Liver (tissue), 9 donors: ENCODE data around the gene TGFBR1. TPM values are rescaled to one million over a fixed set of nuclear protein-coding genes. Genes with fewer than 3 reads are reported as not detected.

ENCODE experiments used
- DNase-seq: peaks from one replicate; pipeline ENCODE4 v3.0.0-alpha.2; 2017; ENCODE audit warnings: low spot score
- H3K27ac ChIP-seq, 2 donors: one replicate each; pipeline ENCODE4 v1.7.0; 2013; ENCODE audit warnings: inconsistent platforms in 2 of 2, low read length in 2 of 2, control low read depth in 1 of 2, low read depth in 1 of 2, mild to moderate bottlenecking in 1 of 2
- H3K27me3 ChIP-seq, 4 donors: one replicate each; pipeline versions ENCODE4 v1.6.1 to v1.7.0; 2013; ENCODE audit warnings: low read length in 3 of 4, inconsistent platforms in 1 of 4, mild to moderate bottlenecking in 1 of 4, moderate library complexity in 1 of 4; ENCODE audit not compliant: control insufficient read depth in 4 of 4, insufficient read depth in 4 of 4
- H3K36me3 ChIP-seq, 4 donors: one replicate each; pipeline versions ENCODE4 v1.6.1 to v1.7.0; 2013; ENCODE audit warnings: low read length in 3 of 4, mild to moderate bottlenecking in 3 of 4, low read depth in 1 of 4, moderate library complexity in 1 of 4; ENCODE audit not compliant: control insufficient read depth in 4 of 4, insufficient read depth in 3 of 4
- H3K4me1 ChIP-seq, 4 donors: one replicate each; pipeline versions ENCODE4 v1.6.1 to v1.7.0; 2013; ENCODE audit warnings: low read length in 3 of 4, mild to moderate bottlenecking in 3 of 4, moderate library complexity in 1 of 4; ENCODE audit not compliant: control insufficient read depth in 4 of 4, insufficient read depth in 4 of 4
- H3K4me3 ChIP-seq, 3 donors: one replicate each; pipeline versions ENCODE4 v1.6.1 to v1.7.0; 2013; ENCODE audit warnings: low read length in 3 of 3, control low read depth in 1 of 3, low read depth in 1 of 3, mild to moderate bottlenecking in 1 of 3
- H3K9ac ChIP-seq, 2 donors: one replicate each; pipeline ENCODE4 v1.7.0; 2013; ENCODE audit warnings: low read length in 2 of 2, mild to moderate bottlenecking in 2 of 2, moderate library complexity in 2 of 2, control low read depth in 1 of 2, low read depth in 1 of 2
- H3K9me3 ChIP-seq, 4 donors: one replicate each; pipeline versions ENCODE4 v1.6.1 to v1.7.0; 2013; ENCODE audit warnings: low read length in 3 of 4; ENCODE audit not compliant: control insufficient read depth in 4 of 4
- ATF3 ChIP-seq: IDR thresholded peaks from 2 replicates; pipeline ENCODE4 v1.6.1; 2016; ENCODE audit warnings: antibody characterized with exemption
- CTCF ChIP-seq: fragments of 150-350 bp; IDR thresholded peaks from 2 replicates; pipeline ENCODE4 v1.5.1; 2017; ENCODE audit warnings: improper control_type of control experiment, low read depth, low read length; ENCODE audit not compliant: missing input control
- EGR1 ChIP-seq, 2 donors: IDR thresholded peaks; 2 replicates each; pipeline ENCODE4 v1.6.1; 2016 to 2018; ENCODE audit warnings: antibody characterized with exemption in 2 of 2, low read depth in 2 of 2
- FOXA1 ChIP-seq: IDR thresholded peaks from 2 replicates; pipeline ENCODE4 v1.6.1; 2016; ENCODE audit warnings: antibody characterized with exemption
- FOXA2 ChIP-seq: IDR thresholded peaks from 2 replicates; pipeline ENCODE4 v1.6.1; 2016; ENCODE audit warnings: antibody characterized with exemption
- GABPA ChIP-seq, 2 donors: IDR thresholded peaks in 1 of 2; conservative IDR thresholded peaks in 1 of 2; 2 replicates each; pipeline ENCODE4 v1.6.1; 2016; ENCODE audit warnings: antibody characterized with exemption in 2 of 2, mild to moderate bottlenecking in 1 of 2, moderate library complexity in 1 of 2
- HNF4G ChIP-seq: IDR thresholded peaks from 2 replicates; pipeline ENCODE4 v1.6.1; 2016; ENCODE audit warnings: antibody characterized with exemption
- JUND ChIP-seq, 2 donors: IDR thresholded peaks; 2 replicates each; pipeline ENCODE4 v1.6.1; 2016; ENCODE audit warnings: antibody characterized with exemption in 2 of 2
- NR2F2 ChIP-seq: IDR thresholded peaks from 2 replicates; pipeline ENCODE4 v1.6.1; 2016; ENCODE audit warnings: antibody characterized with exemption
- RAD21 ChIP-seq, 2 donors: IDR thresholded peaks; 2 replicates each; pipeline ENCODE4 v1.6.1; 2016; ENCODE audit warnings: antibody characterized with exemption in 2 of 2, mild to moderate bottlenecking in 2 of 2
- REST ChIP-seq: IDR thresholded peaks from 2 replicates; pipeline ENCODE4 v1.6.1; 2016; ENCODE audit warnings: antibody characterized with exemption, mild to moderate bottlenecking
- RXRA ChIP-seq, 2 donors: IDR thresholded peaks; 2 replicates each; pipeline ENCODE4 v1.6.1; 2017 to 2018; ENCODE audit warnings: antibody characterized with exemption in 2 of 2, mild to moderate bottlenecking in 1 of 2
- SP1 ChIP-seq: IDR thresholded peaks from 2 replicates; pipeline ENCODE4 v1.6.1; 2018; ENCODE audit warnings: antibody characterized with exemption, mild to moderate bottlenecking
- TAF1 ChIP-seq: conservative IDR thresholded peaks from 2 replicates; pipeline ENCODE4 v1.6.1; 2016; ENCODE audit warnings: antibody characterized with exemption, mild to moderate bottlenecking
- YY1 ChIP-seq: IDR thresholded peaks from 2 replicates; pipeline ENCODE4 v1.6.1; 2016; ENCODE audit warnings: antibody characterized with exemption, mild to moderate bottlenecking
- ZBTB33 ChIP-seq: IDR thresholded peaks from 2 replicates; pipeline ENCODE4 v1.6.1; 2016; ENCODE audit warnings: antibody characterized with exemption
- WGBS: extraction: QIAGEN DNeasy Blood & Tissue Kit; methylation state at CpG from one replicate; pipeline ENCODE4 v1.1.7; 2013; 5-methylcytosine and 5-hydroxymethylcytosine counted together
- polyA plus RNA-seq, 2 donors: library from polyadenylated mRNA; stranded (reverse) in 1 of 2; unstranded in 1 of 2; fragments of 200-250 nt in 1 of 2; fragments of >200 nt in 1 of 2; fragmentation: Nextera tagmentation in 1 of 2; extraction: Ambion mirVana in 1 of 2; gene quantifications; one replicate each; pipeline versions ENCODE4 v1.2.1 to v1.2.3, GENCODE V29; 2013 to 2015
- total RNA-seq, 2 donors: library from RNA; depleted of rRNA; stranded (reverse); fragments of >200 nt; gene quantifications; one replicate each; pipeline ENCODE4 v1.2.3, GENCODE V29; 2014
- TF ChIP-seq, protein P1 (sequence below): IDR thresholded peaks from 2 replicates; pipeline ENCODE4 v1.6.1; 2016; ENCODE audit warnings: antibody characterized with exemption
- donor health status: healthy.
- donor health status: healthy.
- donor health status: healthy.
- donor health status: healthy.
- donor health status: healthy.

Gene TGFBR1
- total and polyA plus RNA-seq, 4 donors = 3.1 to 18.2 (median 11.0) TPM

DNA sequence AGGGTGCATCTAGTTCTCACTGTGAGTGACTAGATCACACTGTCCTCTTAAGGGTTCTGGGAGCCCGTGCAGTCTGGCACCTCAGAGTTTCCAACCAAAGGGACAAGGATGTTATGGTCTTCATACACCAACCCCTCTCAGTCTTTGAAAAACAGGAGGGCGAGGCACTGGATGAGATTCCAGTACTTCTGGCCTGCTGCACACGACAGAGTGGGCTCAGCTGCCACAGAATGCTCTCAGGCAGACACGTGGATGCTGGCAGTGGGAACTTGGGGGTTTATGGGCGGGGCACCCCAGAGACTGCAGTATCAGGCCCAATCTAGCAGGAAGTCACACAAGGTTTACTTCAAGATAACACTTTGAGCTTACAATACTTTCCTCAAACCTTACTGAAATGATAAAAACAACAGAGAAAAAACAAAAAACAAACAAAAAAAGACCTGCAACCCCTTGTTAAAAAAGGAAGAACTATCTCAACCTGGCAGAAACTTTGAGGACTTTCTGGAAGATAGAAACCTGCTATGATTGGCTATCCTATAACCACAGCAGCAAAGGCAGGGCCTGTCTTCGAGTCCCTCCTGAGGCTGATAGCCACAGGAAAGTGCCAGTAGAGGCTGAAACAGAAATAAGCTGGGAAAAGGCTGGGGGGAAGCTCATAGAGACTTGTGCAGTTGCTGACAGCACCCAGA, 28.3 kb upstream of the TGFBR1 start:
- Histone ChIP-seq H3K4me1 (no peaks in the 10 kb centered on the region), H3K9ac (no peak overlapping the region), H3K27ac (no peak overlapping the region), H3K4me3 (no peak overlapping the region), H3K27me3 (peaks cover 0 to 10% (median 1%) of the 10 kb centered on the region in 4 donors), H3K36me3 (no peaks in the 10 kb centered on the region), H3K9me3 (no peaks in the 10 kb centered on the region)
- 53% methylated on average over 6 of the region's 6 CpGs for WGBS
- DNase-seq = no peak
- TF ChIP-seq, protein P1, sequence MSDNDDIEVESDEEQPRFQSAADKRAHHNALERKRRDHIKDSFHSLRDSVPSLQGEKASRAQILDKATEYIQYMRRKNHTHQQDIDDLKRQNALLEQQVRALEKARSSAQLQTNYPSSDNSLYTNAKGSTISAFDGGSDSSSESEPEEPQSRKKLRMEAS = no peak
- TF ChIP-seq FOXA2 (no peak), RAD21 (IDR thresholded peaks at IDR 0.05) (no peak), GABPA (IDR thresholded peaks at IDR 0.05 in 1 of 2, conservative IDR thresholded peaks at IDR 0.05 in 1 of 2) (no peak), YY1 (no peak), ZBTB33 (no peak)

GRCh38 chr9:99078717-99079116, 26.2 kb upstream of the TGFBR1 start:
- no peaks in the 10 kb centered on the region for H3K4me1 ChIP-seq
- H3K27ac ChIP-seq = no peak overlapping the region
- DNase-seq = no peak
- no peaks in the 10 kb centered on the region for H3K9me3 ChIP-seq
- peaks cover 0 to 12% (median 1%) of the 10 kb centered on the region in 4 donors for H3K27me3 ChIP-seq
- no peak overlapping the region for H3K4me3 ChIP-seq
- H3K36me3 ChIP-seq = no peaks in the 10 kb centered on the region
- no peak for TF ChIP-seq EGR1 (IDR thresholded peaks at IDR 0.05; ENCODE audit: low read depth in 2 of 2)
- TF ChIP-seq CTCF = no peak
- no peak for TF ChIP-seq RXRA (IDR thresholded peaks at IDR 0.05)
- H3K9ac ChIP-seq = no peak overlapping the region
- 72% methylated on average over 2 of the region's 2 CpGs for WGBS

DNA sequence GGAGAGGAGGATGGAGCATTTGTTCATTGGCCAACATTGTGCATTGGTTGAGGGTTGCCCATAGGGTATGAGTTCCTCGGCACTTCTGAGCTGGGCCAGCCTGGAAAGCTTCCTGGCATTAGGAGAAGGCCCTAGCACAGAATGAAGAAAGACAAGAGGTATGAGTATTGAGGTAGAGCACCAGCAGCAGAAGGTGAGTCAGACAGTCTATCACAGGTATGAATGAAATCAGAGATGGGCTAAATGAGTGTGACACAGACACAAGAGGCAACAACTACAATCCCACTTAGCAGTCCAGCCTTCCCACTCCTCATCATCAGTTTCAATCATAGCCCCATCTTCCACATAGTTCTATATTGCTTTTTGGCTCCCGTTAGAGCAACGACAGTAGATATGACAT, 25.4 kb upstream of the TGFBR1 start:
- 91% methylated on average over 3 of the region's 3 CpGs for WGBS
- TF ChIP-seq ZBTB33 = no peak
- TF ChIP-seq RXRA (IDR thresholded peaks at IDR 0.05) = no peak
- no peak for TF ChIP-seq TAF1
- TF ChIP-seq NR2F2 = no peak
- TF ChIP-seq, protein P1 = no peak
- TF ChIP-seq JUND (IDR thresholded peaks at IDR 0.05) = no peak
- no peak for TF ChIP-seq SP1
- TF ChIP-seq ATF3 = no peak
- no peak for TF ChIP-seq FOXA1
- no peak for TF ChIP-seq HNF4G
- no peak for TF ChIP-seq GABPA (IDR thresholded peaks at IDR 0.05 in 1 of 2, conservative IDR thresholded peaks at IDR 0.05 in 1 of 2)
- no peak for TF ChIP-seq REST

More for the DNA sequence above, 25.4 kb upstream of the TGFBR1 start:
- Histone ChIP-seq H3K9me3 (no peaks in the 10 kb centered on the region), H3K4me1 (no peaks in the 10 kb centered on the region), H3K9ac (no peak overlapping the region), H3K4me3 (no peak overlapping the region), H3K27ac (no peak overlapping the region), H3K27me3 (peaks cover 0 to 12% (median 1%) of the 10 kb centered on the region in 4 donors), H3K36me3 (no peaks in the 10 kb centered on the region)
- no peak for DNase-seq
